Measurements from ENCODE around the gene MDH2.

DNA sequence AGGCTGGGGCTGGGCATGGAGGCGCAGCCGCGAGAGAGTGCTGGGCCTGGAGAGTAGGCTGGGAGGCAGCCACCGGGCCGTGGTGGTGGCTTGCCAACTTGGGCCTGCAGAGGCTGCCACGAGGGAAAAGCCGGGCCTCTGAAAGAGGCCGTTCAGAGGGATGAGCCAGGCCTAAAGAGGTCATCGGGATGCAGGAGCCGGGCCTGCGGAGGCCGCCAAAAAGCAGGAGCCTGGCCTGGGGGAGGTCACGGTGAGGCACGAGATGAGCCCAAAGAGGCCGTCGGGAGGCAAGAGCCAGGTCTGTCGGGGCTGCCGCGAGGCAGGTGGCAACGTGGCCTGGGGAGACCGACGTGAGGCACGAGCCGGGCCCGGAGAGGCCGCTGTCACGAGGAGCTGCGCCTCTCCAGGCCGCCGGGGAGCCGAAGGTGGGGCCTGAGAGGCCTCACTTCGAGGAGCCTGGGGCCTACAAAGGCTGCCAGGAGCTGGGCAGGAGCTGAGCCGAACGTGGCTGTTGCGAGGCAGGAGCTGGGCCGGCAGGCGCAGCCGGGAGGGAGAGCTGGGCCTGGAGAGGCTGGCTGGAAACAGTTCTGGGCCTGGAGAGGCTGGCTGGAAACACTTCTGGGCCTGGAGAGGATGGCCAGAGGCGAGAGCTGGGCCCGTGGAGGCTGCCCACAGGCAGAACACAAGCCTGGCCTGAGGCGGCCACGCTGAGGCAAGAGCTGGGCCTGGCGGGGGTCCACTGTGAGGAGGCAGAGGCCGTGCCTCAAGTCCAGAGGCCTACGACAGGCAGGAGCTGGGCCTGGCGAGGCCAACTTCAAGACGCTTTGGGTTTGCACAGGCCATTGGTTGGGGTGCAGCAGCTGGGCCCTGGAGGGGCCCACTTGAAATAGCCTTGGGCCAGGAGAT lies 24.6 kb downstream of the MDH2 start:
- TF ChIP-seq, protein P1, sequence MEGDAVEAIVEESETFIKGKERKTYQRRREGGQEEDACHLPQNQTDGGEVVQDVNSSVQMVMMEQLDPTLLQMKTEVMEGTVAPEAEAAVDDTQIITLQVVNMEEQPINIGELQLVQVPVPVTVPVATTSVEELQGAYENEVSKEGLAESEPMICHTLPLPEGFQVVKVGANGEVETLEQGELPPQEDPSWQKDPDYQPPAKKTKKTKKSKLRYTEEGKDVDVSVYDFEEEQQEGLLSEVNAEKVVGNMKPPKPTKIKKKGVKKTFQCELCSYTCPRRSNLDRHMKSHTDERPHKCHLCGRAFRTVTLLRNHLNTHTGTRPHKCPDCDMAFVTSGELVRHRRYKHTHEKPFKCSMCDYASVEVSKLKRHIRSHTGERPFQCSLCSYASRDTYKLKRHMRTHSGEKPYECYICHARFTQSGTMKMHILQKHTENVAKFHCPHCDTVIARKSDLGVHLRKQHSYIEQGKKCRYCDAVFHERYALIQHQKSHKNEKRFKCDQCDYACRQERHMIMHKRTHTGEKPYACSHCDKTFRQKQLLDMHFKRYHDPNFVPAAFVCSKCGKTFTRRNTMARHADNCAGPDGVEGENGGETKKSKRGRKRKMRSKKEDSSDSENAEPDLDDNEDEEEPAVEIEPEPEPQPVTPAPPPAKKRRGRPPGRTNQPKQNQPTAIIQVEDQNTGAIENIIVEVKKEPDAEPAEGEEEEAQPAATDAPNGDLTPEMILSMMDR (IDR thresholded peaks at IDR 0.05) = no peak
- TF ChIP-seq POLR2A (IDR thresholded peaks at IDR 0.05) = no peak
